ENCODE results near the gene GDPD5.

- TF ChIP-seq YY1 (IDR thresholded peaks at IDR 0.05; ENCODE audit: insufficient read depth, insufficient read length) (no peak), ZNF274 (IDR thresholded peaks at IDR 0.05; ENCODE audit: low read depth, low read length) (no peak)
These were observed 33.5 kb upstream of the GDPD5 start for GRCh38 chr11:75558939-75559843.

Measured in NT2/D1 (cell line).